ENCODE results near the gene ZBTB11.

- TF ChIP-seq CTCF (IDR thresholded peaks at IDR 0.05) = no peak
- TF ChIP-seq POLR2A (IDR thresholded peaks at IDR 0.05) = no peak
These were observed 41.6 kb downstream of the ZBTB11 start for GRCh38 chr3:101635345-101635744.

Data from adrenal gland (tissue), 5 donors.